ENCODE measurements around the gene SLC6A12.
"Not testable (repeated sequence)": the region's sequence is repeated elsewhere in the genome, so short reads cannot be mapped to it uniquely, and the experiment has no call there.

GRCh38 chr12:235967-236366, 22.0 kb upstream of the SLC6A12 start:
- not testable (repeated sequence) for TF ChIP-seq PTTG1 (tag; IDR thresholded peaks at IDR 0.05; ENCODE audit: low read depth); PHB2 (IDR thresholded peaks at IDR 0.05; ENCODE audit: low read depth); ZNF280B (CRISPR knock-in tag; IDR thresholded peaks at IDR 0.05); POLR2A (conservative IDR thresholded peaks at IDR 0.05); HNRNPL (IDR thresholded peaks at IDR 0.05; ENCODE audit: low read depth, low read length); TGIF2 (CRISPR knock-in tag; IDR thresholded peaks at IDR 0.05); TEAD4 (IDR thresholded peaks at IDR 0.05; ENCODE audit: low read length); TEAD4 (CRISPR knock-in tag; IDR thresholded peaks at IDR 0.05; ENCODE audit: borderline replicate concordance)
- TF ChIP-seq, protein P1, sequence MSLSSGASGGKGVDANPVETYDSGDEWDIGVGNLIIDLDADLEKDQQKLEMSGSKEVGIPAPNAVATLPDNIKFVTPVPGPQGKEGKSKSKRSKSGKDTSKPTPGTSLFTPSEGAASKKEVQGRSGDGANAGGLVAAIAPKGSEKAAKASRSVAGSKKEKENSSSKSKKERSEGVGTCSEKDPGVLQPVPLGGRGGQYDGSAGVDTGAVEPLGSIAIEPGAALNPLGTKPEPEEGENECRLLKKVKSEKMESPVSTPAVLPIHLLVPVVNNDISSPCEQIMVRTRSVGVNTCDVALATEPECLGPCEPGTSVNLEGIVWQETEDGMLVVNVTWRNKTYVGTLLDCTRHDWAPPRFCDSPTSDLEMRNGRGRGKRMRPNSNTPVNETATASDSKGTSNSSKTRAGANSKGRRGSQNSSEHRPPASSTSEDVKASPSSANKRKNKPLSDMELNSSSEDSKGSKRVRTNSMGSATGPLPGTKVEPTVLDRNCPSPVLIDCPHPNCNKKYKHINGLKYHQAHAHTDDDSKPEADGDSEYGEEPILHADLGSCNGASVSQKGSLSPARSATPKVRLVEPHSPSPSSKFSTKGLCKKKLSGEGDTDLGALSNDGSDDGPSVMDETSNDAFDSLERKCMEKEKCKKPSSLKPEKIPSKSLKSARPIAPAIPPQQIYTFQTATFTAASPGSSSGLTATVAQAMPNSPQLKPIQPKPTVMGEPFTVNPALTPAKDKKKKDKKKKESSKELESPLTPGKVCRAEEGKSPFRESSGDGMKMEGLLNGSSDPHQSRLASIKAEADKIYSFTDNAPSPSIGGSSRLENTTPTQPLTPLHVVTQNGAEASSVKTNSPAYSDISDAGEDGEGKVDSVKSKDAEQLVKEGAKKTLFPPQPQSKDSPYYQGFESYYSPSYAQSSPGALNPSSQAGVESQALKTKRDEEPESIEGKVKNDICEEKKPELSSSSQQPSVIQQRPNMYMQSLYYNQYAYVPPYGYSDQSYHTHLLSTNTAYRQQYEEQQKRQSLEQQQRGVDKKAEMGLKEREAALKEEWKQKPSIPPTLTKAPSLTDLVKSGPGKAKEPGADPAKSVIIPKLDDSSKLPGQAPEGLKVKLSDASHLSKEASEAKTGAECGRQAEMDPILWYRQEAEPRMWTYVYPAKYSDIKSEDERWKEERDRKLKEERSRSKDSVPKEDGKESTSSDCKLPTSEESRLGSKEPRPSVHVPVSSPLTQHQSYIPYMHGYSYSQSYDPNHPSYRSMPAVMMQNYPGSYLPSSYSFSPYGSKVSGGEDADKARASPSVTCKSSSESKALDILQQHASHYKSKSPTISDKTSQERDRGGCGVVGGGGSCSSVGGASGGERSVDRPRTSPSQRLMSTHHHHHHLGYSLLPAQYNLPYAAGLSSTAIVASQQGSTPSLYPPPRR (CRISPR knock-in tag; IDR thresholded peaks at IDR 0.05; ENCODE audit: borderline replicate concordance): not testable (repeated sequence)
- TF ChIP-seq, protein P2, sequence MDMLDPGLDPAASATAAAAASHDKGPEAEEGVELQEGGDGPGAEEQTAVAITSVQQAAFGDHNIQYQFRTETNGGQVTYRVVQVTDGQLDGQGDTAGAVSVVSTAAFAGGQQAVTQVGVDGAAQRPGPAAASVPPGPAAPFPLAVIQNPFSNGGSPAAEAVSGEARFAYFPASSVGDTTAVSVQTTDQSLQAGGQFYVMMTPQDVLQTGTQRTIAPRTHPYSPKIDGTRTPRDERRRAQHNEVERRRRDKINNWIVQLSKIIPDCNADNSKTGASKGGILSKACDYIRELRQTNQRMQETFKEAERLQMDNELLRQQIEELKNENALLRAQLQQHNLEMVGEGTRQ (CRISPR knock-in tag; IDR thresholded peaks at IDR 0.05): not testable (repeated sequence)
